KOPT-K1 (cell line): ENCODE data around the gene SLC2A10.

Experiments
- H3K27ac ChIP-seq: fragments of 200-600 bp; sonication (generic); 2 replicates; pipeline ENCODE4 v1.5.1; 2016; ENCODE audit warnings: antibody characterized with exemption, mild to moderate bottlenecking, low read depth, low read length; ENCODE audit not compliant: poor library complexity, severe bottlenecking
- H3K36me3 ChIP-seq: fragments of 200-600 bp; sonication (generic); 2 replicates; pipeline ENCODE4 v1.5.1; 2017; ENCODE audit warnings: antibody characterized with exemption, mild to moderate bottlenecking, low read length, moderate library complexity; ENCODE audit not compliant: insufficient read depth
- H3K9me3 ChIP-seq: fragments of 200-600 bp; sonication (generic); 2 replicates; pipeline ENCODE4 v1.5.1; 2017; ENCODE audit warnings: antibody characterized with exemption, low read length, mild to moderate bottlenecking; ENCODE audit not compliant: insufficient read depth, poor library complexity, severe bottlenecking

Gene SLC2A10

GRCh38 chr20:46724343-46724959 lies 15.0 kb downstream of the SLC2A10 start:
- Histone ChIP-seq H3K36me3 (no peaks in the 10 kb centered on the region), H3K27ac (no peak overlapping the region), H3K9me3 (peaks cover 11% of the 10 kb centered on the region)

GRCh38 chr20:46725186-46726165 lies 16.0 kb downstream of the SLC2A10 start:
- Histone ChIP-seq H3K27ac (no peak overlapping the region), H3K9me3 (peaks cover 1% of the 10 kb centered on the region), H3K36me3 (no peaks in the 10 kb centered on the region)

GRCh38 chr20:46731770-46732169 lies 22.3 kb downstream of the SLC2A10 start:
- H3K27ac ChIP-seq = no peak overlapping the region
- no peaks in the 10 kb centered on the region for H3K36me3 ChIP-seq
- no peaks in the 10 kb centered on the region for H3K9me3 ChIP-seq

GRCh38 chr20:46735436-46735835 lies 26.0 kb downstream of the SLC2A10 start:
- no peak overlapping the region for H3K27ac ChIP-seq
- H3K9me3 ChIP-seq = no peaks in the 10 kb centered on the region
- no peaks in the 10 kb centered on the region for H3K36me3 ChIP-seq

GRCh38 chr20:46739431-46740213 lies 30.2 kb downstream of the SLC2A10 start:
- Histone ChIP-seq H3K9me3 (peaks cover 4% of the 10 kb centered on the region), H3K27ac (no peak overlapping the region), H3K36me3 (no peaks in the 10 kb centered on the region)

- Histone ChIP-seq H3K27ac (no peak overlapping the region), H3K36me3 (no peaks in the 10 kb centered on the region), H3K9me3 (peaks cover 4% of the 10 kb centered on the region)
Measured at GRCh38 chr20:46740214-46740609, 30.8 kb downstream of the SLC2A10 start.

GRCh38 chr20:46741924-46742668 lies 32.6 kb downstream of the SLC2A10 start:
- H3K36me3 ChIP-seq = no peaks in the 10 kb centered on the region
- H3K9me3 ChIP-seq = peaks cover 4% of the 10 kb centered on the region
- no peak overlapping the region for H3K27ac ChIP-seq

GRCh38 chr20:46742669-46743045 lies 33.2 kb downstream of the SLC2A10 start:
- H3K36me3 ChIP-seq = no peaks in the 10 kb centered on the region
- peaks cover 4% of the 10 kb centered on the region for H3K9me3 ChIP-seq
- no peak overlapping the region for H3K27ac ChIP-seq

GRCh38 chr20:46743088-46743487 lies 33.6 kb downstream of the SLC2A10 start:
- Histone ChIP-seq H3K36me3 (no peaks in the 10 kb centered on the region), H3K9me3 (peaks cover 4% of the 10 kb centered on the region), H3K27ac (no peak overlapping the region)

GRCh38 chr20:46746956-46747526 lies 37.6 kb downstream of the SLC2A10 start:
- H3K27ac ChIP-seq = no peak overlapping the region
- H3K36me3 ChIP-seq = no peaks in the 10 kb centered on the region
- H3K9me3 ChIP-seq = no peaks in the 10 kb centered on the region

GRCh38 chr20:46749147-46749546 lies 39.7 kb downstream of the SLC2A10 start:
- Histone ChIP-seq H3K9me3 (no peaks in the 10 kb centered on the region), H3K27ac (no peak overlapping the region), H3K36me3 (no peaks in the 10 kb centered on the region)

- Histone ChIP-seq H3K27ac (no peak overlapping the region), H3K36me3 (no peaks in the 10 kb centered on the region), H3K9me3 (no peaks in the 10 kb centered on the region)
Measured at GRCh38 chr20:46751856-46752255, 42.4 kb downstream of the SLC2A10 start.

- Histone ChIP-seq H3K9me3 (no peaks in the 10 kb centered on the region), H3K27ac (no peak overlapping the region), H3K36me3 (no peaks in the 10 kb centered on the region)
Measured at GRCh38 chr20:46752728-46753127, 43.3 kb downstream of the SLC2A10 start.
